Lung (tissue), 12 donors: Measurements from ENCODE around the gene CLIC4. TPM values are rescaled to one million over a fixed set of nuclear protein-coding genes. Genes with fewer than 3 reads are reported as not detected.
"Not testable (repeated sequence)": the region's sequence is repeated elsewhere in the genome, so short reads cannot be mapped to it uniquely, and the experiment has no call there.

Experiments used
- ATAC-seq: fragments of 200-7000 bp; cut with Tn5 transposase; one replicate; pipeline ENCODE4 v1.9.1; 2020; ENCODE audit warnings: moderate number of reproducible peaks; ENCODE audit not compliant: insufficient read depth, low FRiP score
- DNase-seq, 3 donors: peaks; one replicate each; pipeline ENCODE4 v3.0.0-alpha.2; 2013 to 2017
- H3K27ac ChIP-seq, 2 donors: one replicate each; pipeline ENCODE4 v1.5.1; 2013; ENCODE audit warnings: mild to moderate bottlenecking in 2 of 2, moderate library complexity in 2 of 2, control low read depth in 1 of 2, inconsistent platforms in 1 of 2, low read depth in 1 of 2, low read length in 1 of 2
- H3K27me3 ChIP-seq, 3 donors: one replicate each; pipeline ENCODE4 v1.5.1; 2013; ENCODE audit warnings: low read length in 2 of 3; ENCODE audit not compliant: control insufficient read depth in 3 of 3, insufficient read depth in 3 of 3
- H3K36me3 ChIP-seq, 4 donors: one replicate each; pipeline ENCODE4 v1.5.1; 2013; ENCODE audit warnings: low read length in 4 of 4, mild to moderate bottlenecking in 1 of 4, moderate library complexity in 1 of 4; ENCODE audit not compliant: control insufficient read depth in 4 of 4, insufficient read depth in 4 of 4
- H3K4me1 ChIP-seq, 5 donors: one replicate each; pipeline ENCODE4 v1.5.1; 2013; ENCODE audit warnings: low read length in 5 of 5, mild to moderate bottlenecking in 2 of 5, moderate library complexity in 1 of 5; ENCODE audit not compliant: control insufficient read depth in 5 of 5, insufficient read depth in 5 of 5
- H3K4me3 ChIP-seq: one replicate; pipeline ENCODE4 v1.5.1; 2013; ENCODE audit warnings: mild to moderate bottlenecking, control low read depth, moderate library complexity
- H3K9ac ChIP-seq, 2 donors: one replicate each; pipeline ENCODE4 v1.5.1; 2013; ENCODE audit warnings: low read length in 2 of 2, control low read depth in 1 of 2; ENCODE audit not compliant: insufficient read depth in 1 of 2
- H3K9me3 ChIP-seq, 4 donors: one replicate each; pipeline ENCODE4 v1.5.1; 2013; ENCODE audit warnings: low read length in 3 of 4, mild to moderate bottlenecking in 1 of 4, moderate library complexity in 1 of 4; ENCODE audit not compliant: control insufficient read depth in 4 of 4, insufficient read depth in 3 of 4
- WGBS, 2 donors: extraction: QIAGEN DNeasy Blood & Tissue Kit; methylation state at CpG; one replicate each; pipeline ENCODE4 v1.1.7; 2013; 5-methylcytosine and 5-hydroxymethylcytosine counted together
- polyA plus RNA-seq, 2 donors: library from polyadenylated mRNA; stranded (reverse); fragments of 200-250 nt; gene quantifications; one replicate each; pipeline ENCODE4 v1.2.1, GENCODE V29; 2013
- total RNA-seq, 2 donors: library from RNA; depleted of rRNA in 1 of 2; stranded (reverse); fragments of >200 nt in 1 of 2; gene quantifications; one replicate each; pipeline ENCODE4 v1.2.1, GENCODE V29; 2014 to 2021
- TF ChIP-seq, protein P1 (sequence below): IDR thresholded peaks from 2 replicates; pipeline ENCODE4 v1.5.1; 2012; ENCODE audit warnings: mild to moderate bottlenecking; ENCODE audit errors: control extremely low read depth, extremely low read depth
- donor health status: control.
- donor health status: control.
- donor health status: Bipolar disorder and iron deficiency.
- donor health status: healthy.
- donor health status: DM: yes; HTN: yes; CAD: no.

CLIC4 gene
- total and polyA plus RNA-seq, 4 donors = 52.0 to 236 (median 166) TPM

- ATAC-seq (peak; percentile 78), DNase-seq (peak; percentile 31 to 75 (median 52))
- Histone ChIP-seq H3K4me3 (no peak overlapping the region), H3K36me3 (no peaks in the 10 kb centered on the region), H3K4me1 (peaks cover 0 to 18% (median 9%) of the 10 kb centered on the region in 5 donors), H3K27ac (peak overlapping the region; percentile 59 to 60), H3K27me3 (no peaks in the 10 kb centered on the region), H3K9me3 (no peaks in the 10 kb centered on the region), H3K9ac (no peak overlapping the region)
- WGBS, 2 donors = 39 to 40% methylated on average over 12 of the region's 12 CpGs
- TF ChIP-seq, protein P1, sequence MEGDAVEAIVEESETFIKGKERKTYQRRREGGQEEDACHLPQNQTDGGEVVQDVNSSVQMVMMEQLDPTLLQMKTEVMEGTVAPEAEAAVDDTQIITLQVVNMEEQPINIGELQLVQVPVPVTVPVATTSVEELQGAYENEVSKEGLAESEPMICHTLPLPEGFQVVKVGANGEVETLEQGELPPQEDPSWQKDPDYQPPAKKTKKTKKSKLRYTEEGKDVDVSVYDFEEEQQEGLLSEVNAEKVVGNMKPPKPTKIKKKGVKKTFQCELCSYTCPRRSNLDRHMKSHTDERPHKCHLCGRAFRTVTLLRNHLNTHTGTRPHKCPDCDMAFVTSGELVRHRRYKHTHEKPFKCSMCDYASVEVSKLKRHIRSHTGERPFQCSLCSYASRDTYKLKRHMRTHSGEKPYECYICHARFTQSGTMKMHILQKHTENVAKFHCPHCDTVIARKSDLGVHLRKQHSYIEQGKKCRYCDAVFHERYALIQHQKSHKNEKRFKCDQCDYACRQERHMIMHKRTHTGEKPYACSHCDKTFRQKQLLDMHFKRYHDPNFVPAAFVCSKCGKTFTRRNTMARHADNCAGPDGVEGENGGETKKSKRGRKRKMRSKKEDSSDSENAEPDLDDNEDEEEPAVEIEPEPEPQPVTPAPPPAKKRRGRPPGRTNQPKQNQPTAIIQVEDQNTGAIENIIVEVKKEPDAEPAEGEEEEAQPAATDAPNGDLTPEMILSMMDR = no peak
Measured at GRCh38 chr1:24720152-24720551, 25.1 kb upstream of the CLIC4 start.

DNA sequence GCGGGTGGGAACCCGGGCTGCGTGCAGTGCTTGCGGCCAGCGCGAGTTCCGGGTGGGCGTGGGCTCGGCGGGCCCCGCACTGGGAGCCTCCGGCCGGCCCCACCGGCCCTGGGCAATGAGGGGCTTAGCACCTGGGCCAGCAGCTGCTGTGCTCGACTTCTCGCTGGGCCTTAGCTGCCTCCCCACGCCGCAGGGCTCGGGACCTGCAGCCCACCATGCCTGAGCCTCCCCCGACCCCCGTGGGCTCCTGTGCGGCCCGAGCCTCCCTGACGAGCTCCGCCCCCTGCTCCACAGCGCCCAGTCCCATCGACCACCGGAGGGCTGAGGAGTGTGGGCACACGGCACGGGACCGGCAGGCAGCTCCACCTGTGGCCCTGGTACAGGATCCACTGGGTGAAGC, 23.7 kb upstream of the CLIC4 start:
- H3K4me1 ChIP-seq = peaks cover 0 to 27% (median 13%) of the 10 kb centered on the region in 5 donors
- H3K9ac ChIP-seq = no peak overlapping the region
- no peak overlapping the region for H3K4me3 ChIP-seq
- 92 to 96% methylated on average over 17 to 31 of the region's 31 CpGs for WGBS, 2 donors
- TF ChIP-seq, protein P1 = no peak
- no peak for DNase-seq
- H3K36me3 ChIP-seq = no peaks in the 10 kb centered on the region
- no peaks in the 10 kb centered on the region for H3K9me3 ChIP-seq
- H3K27me3 ChIP-seq = no peaks in the 10 kb centered on the region
- peak overlapping the region in 1 of 2 donors; percentile 15 for H3K27ac ChIP-seq
- no peak for ATAC-seq

DNA sequence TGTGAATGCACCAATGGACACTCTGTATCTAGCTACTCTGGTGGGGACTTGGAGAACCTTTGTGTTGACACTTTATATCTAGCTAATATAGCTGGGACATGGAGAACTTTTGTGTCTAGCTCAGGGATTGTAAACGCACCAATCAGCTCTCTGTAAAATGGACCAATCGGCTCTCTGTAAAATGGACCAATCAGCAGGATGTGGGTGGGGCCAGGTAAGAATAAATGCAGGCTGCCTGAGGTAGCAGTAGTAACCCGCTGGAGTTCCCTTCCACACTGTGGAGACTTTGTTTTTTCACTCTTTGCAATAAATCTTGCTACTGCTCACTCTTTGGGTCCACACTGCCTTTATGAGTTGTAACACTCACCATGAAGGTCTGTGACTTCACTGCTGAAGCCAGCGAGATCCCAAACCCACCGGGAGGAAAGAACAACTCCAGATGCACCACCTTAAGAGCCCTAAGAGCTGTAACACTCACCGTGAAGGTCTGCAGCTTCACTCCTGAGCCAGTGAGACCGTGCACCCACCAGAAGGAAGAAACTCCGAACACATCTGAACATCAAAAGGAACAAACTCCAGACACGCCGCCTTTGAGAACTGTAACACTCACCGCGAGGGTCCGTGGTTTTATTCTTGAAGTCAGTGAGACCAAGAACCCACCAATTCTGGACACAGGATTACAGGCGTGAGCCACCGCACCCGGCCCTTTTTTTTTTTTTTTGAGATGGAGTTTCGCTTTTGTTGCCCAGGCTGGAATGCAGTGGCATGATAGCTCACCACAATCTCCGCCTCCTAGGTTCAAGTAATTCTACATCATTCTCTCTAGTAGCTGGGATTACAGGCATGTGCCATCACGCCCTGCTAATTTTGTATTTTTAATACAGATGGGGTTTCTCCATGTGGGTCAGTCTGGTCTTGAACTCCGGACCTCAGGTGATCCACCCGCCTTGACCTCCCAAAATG, 22.9 kb upstream of the CLIC4 start:
- H3K9me3 ChIP-seq, H3K4me3 ChIP-seq, ATAC-seq, H3K27ac ChIP-seq, H3K27me3 ChIP-seq, DNase-seq, H3K36me3 ChIP-seq, H3K9ac ChIP-seq: not testable (repeated sequence)
- H3K4me1 ChIP-seq = peaks cover 0 to 30% (median 19%) of the 10 kb centered on the region in 5 donors
- WGBS, 2 donors = 79 to 84% methylated on average over 21 of the region's 21 CpGs
